Measurements from ENCODE around the gene TFEB.

The TFEB gene

GRCh38 chr6:41728954-41729353 lies 6.5 kb downstream of the TFEB start:
- 87 to 91% methylated on average over 3 to 7 of the region's 7 CpGs for WGBS, 2 experiments (ENCODE audit: insufficient coverage in 2 of 2)
- no peak overlapping the region for H3K27ac ChIP-seq (ENCODE audit: low read depth, low read length, severe bottlenecking)
- H3K36me3 ChIP-seq (ENCODE audit: control insufficient read depth, insufficient read depth, low read length) = no peaks in the 10 kb centered on the region
- no peak overlapping the region for H3K4me3 ChIP-seq (ENCODE audit: extremely low read depth, insufficient read depth, low read length, poor library complexity, severe bottlenecking)
- no peaks in the 10 kb centered on the region for H3K9me3 ChIP-seq (ENCODE audit: control insufficient read depth, low read length)
- H3K4me1 ChIP-seq (ENCODE audit: control insufficient read depth, insufficient read depth, low read length, poor library complexity, severe bottlenecking) = peaks cover 15% of the 10 kb centered on the region

- Histone ChIP-seq H3K9me3 (ENCODE audit: control insufficient read depth, low read length) (no peaks in the 10 kb centered on the region), H3K4me3 (ENCODE audit: extremely low read depth, insufficient read depth, low read length, poor library complexity, severe bottlenecking) (no peak overlapping the region), H3K27ac (ENCODE audit: low read depth, low read length, severe bottlenecking) (no peak overlapping the region), H3K4me1 (ENCODE audit: control insufficient read depth, insufficient read depth, low read length, poor library complexity, severe bottlenecking) (peaks cover 22% of the 10 kb centered on the region), H3K36me3 (ENCODE audit: control insufficient read depth, insufficient read depth, low read length) (no peaks in the 10 kb centered on the region)
- 87 to 92% methylated on average over 15 to 16 of the region's 19 CpGs for WGBS, 2 experiments (ENCODE audit: insufficient coverage in 2 of 2)
Measured at GRCh38 chr6:41728073-41728936, 7.1 kb downstream of the TFEB start.

GRCh38 chr6:41727705-41728072 lies 7.7 kb downstream of the TFEB start:
- Histone ChIP-seq H3K9me3 (ENCODE audit: control insufficient read depth, low read length) (no peaks in the 10 kb centered on the region), H3K27ac (ENCODE audit: low read depth, low read length, severe bottlenecking) (no peak overlapping the region), H3K4me3 (ENCODE audit: extremely low read depth, insufficient read depth, low read length, poor library complexity, severe bottlenecking) (no peak overlapping the region), H3K4me1 (ENCODE audit: control insufficient read depth, insufficient read depth, low read length, poor library complexity, severe bottlenecking) (peaks cover 21% of the 10 kb centered on the region), H3K36me3 (ENCODE audit: control insufficient read depth, insufficient read depth, low read length) (no peaks in the 10 kb centered on the region)
- 91 to 93% methylated on average over 3 of the region's 3 CpGs for WGBS, 2 experiments (ENCODE audit: insufficient coverage in 2 of 2)

GRCh38 chr6:41726876-41727275 lies 8.5 kb downstream of the TFEB start:
- 87 to 100% methylated on average over 1 to 6 of the region's 7 CpGs for WGBS, 2 experiments (ENCODE audit: insufficient coverage in 2 of 2)
- H3K4me1 ChIP-seq (ENCODE audit: control insufficient read depth, insufficient read depth, low read length, poor library complexity, severe bottlenecking) = peaks cover 20% of the 10 kb centered on the region
- H3K4me3 ChIP-seq (ENCODE audit: extremely low read depth, insufficient read depth, low read length, poor library complexity, severe bottlenecking) = no peak overlapping the region
- H3K9me3 ChIP-seq (ENCODE audit: control insufficient read depth, low read length) = no peaks in the 10 kb centered on the region
- H3K36me3 ChIP-seq (ENCODE audit: control insufficient read depth, insufficient read depth, low read length) = no peaks in the 10 kb centered on the region
- H3K27ac ChIP-seq (ENCODE audit: low read depth, low read length, severe bottlenecking) = no peak overlapping the region

GRCh38 chr6:41724586-41725501 lies 10.6 kb downstream of the TFEB start:
- H3K4me1 ChIP-seq (ENCODE audit: control insufficient read depth, insufficient read depth, low read length, poor library complexity, severe bottlenecking) = peaks cover 20% of the 10 kb centered on the region
- no peaks in the 10 kb centered on the region for H3K36me3 ChIP-seq (ENCODE audit: control insufficient read depth, insufficient read depth, low read length)
- 84 to 94% methylated on average over 8 to 11 of the region's 13 CpGs for WGBS, 2 experiments (ENCODE audit: insufficient coverage in 2 of 2)
- no peak overlapping the region for H3K4me3 ChIP-seq (ENCODE audit: extremely low read depth, insufficient read depth, low read length, poor library complexity, severe bottlenecking)
- H3K9me3 ChIP-seq (ENCODE audit: control insufficient read depth, low read length) = no peaks in the 10 kb centered on the region
- no peak overlapping the region for H3K27ac ChIP-seq (ENCODE audit: low read depth, low read length, severe bottlenecking)

GRCh38 chr6:41724228-41724580 lies 11.2 kb downstream of the TFEB start:
- H3K9me3 ChIP-seq (ENCODE audit: control insufficient read depth, low read length) = no peaks in the 10 kb centered on the region
- no peaks in the 10 kb centered on the region for H3K36me3 ChIP-seq (ENCODE audit: control insufficient read depth, insufficient read depth, low read length)
- 94 to 95% methylated on average over 7 of the region's 7 CpGs for WGBS, 2 experiments (ENCODE audit: insufficient coverage in 2 of 2)
- peaks cover 20% of the 10 kb centered on the region for H3K4me1 ChIP-seq (ENCODE audit: control insufficient read depth, insufficient read depth, low read length, poor library complexity, severe bottlenecking)
- H3K27ac ChIP-seq (ENCODE audit: low read depth, low read length, severe bottlenecking) = no peak overlapping the region
- no peak overlapping the region for H3K4me3 ChIP-seq (ENCODE audit: extremely low read depth, insufficient read depth, low read length, poor library complexity, severe bottlenecking)

- Histone ChIP-seq H3K4me1 (ENCODE audit: control insufficient read depth, insufficient read depth, low read length, poor library complexity, severe bottlenecking) (peaks cover 20% of the 10 kb centered on the region), H3K4me3 (ENCODE audit: extremely low read depth, insufficient read depth, low read length, poor library complexity, severe bottlenecking) (no peak overlapping the region), H3K27ac (ENCODE audit: low read depth, low read length, severe bottlenecking) (peak overlapping the region; percentile 29), H3K36me3 (ENCODE audit: control insufficient read depth, insufficient read depth, low read length) (no peaks in the 10 kb centered on the region), H3K9me3 (ENCODE audit: control insufficient read depth, low read length) (no peaks in the 10 kb centered on the region)
- WGBS, 2 experiments (ENCODE audit: insufficient coverage in 2 of 2) = 67 to 83% methylated on average over 13 to 21 of the region's 21 CpGs
Measured at GRCh38 chr6:41723530-41724227, 11.7 kb downstream of the TFEB start.

GRCh38 chr6:41722969-41723529 lies 12.4 kb downstream of the TFEB start:
- Histone ChIP-seq H3K4me3 (ENCODE audit: extremely low read depth, insufficient read depth, low read length, poor library complexity, severe bottlenecking) (no peak overlapping the region), H3K27ac (ENCODE audit: low read depth, low read length, severe bottlenecking) (peak overlapping the region; percentile 29), H3K9me3 (ENCODE audit: control insufficient read depth, low read length) (no peaks in the 10 kb centered on the region), H3K36me3 (ENCODE audit: control insufficient read depth, insufficient read depth, low read length) (no peaks in the 10 kb centered on the region), H3K4me1 (ENCODE audit: control insufficient read depth, insufficient read depth, low read length, poor library complexity, severe bottlenecking) (peaks cover 20% of the 10 kb centered on the region)
- 89% methylated on average over 6 to 7 of the region's 8 CpGs for WGBS, 2 experiments (ENCODE audit: insufficient coverage in 2 of 2)

GRCh38 chr6:41721414-41721813 lies 14.0 kb downstream of the TFEB start:
- Histone ChIP-seq H3K9me3 (ENCODE audit: control insufficient read depth, low read length) (no peaks in the 10 kb centered on the region), H3K27ac (ENCODE audit: low read depth, low read length, severe bottlenecking) (no peak overlapping the region), H3K4me1 (ENCODE audit: control insufficient read depth, insufficient read depth, low read length, poor library complexity, severe bottlenecking) (peaks cover 27% of the 10 kb centered on the region), H3K4me3 (ENCODE audit: extremely low read depth, insufficient read depth, low read length, poor library complexity, severe bottlenecking) (no peak overlapping the region), H3K36me3 (ENCODE audit: control insufficient read depth, insufficient read depth, low read length) (no peaks in the 10 kb centered on the region)
- 100% methylated on average over 3 of the region's 3 CpGs; no CpG with 5 or more reads in 1 of the 2 experiments for WGBS, 2 experiments (ENCODE audit: insufficient coverage in 2 of 2)

GRCh38 chr6:41720783-41721182 lies 14.6 kb downstream of the TFEB start:
- Histone ChIP-seq H3K4me1 (ENCODE audit: control insufficient read depth, insufficient read depth, low read length, poor library complexity, severe bottlenecking) (peaks cover 27% of the 10 kb centered on the region), H3K36me3 (ENCODE audit: control insufficient read depth, insufficient read depth, low read length) (no peaks in the 10 kb centered on the region), H3K27ac (ENCODE audit: low read depth, low read length, severe bottlenecking) (no peak overlapping the region), H3K9me3 (ENCODE audit: control insufficient read depth, low read length) (no peaks in the 10 kb centered on the region), H3K4me3 (ENCODE audit: extremely low read depth, insufficient read depth, low read length, poor library complexity, severe bottlenecking) (no peak overlapping the region)
- 88 to 91% methylated on average over 2 of the region's 2 CpGs for WGBS, 2 experiments (ENCODE audit: insufficient coverage in 2 of 2)

Measured in mesodermal cell (in vitro differentiated cells).